Dedifferentiated amniotic fluid mesenchymal stem cell (primary cell): ENCODE measurements around the gene CFAP299.
"Not testable (repeated sequence)": the region's sequence is repeated elsewhere in the genome, so short reads cannot be mapped to it uniquely, and the experiment has no call there.

Source experiments
- DNase-seq: peaks from one replicate; pipeline ENCODE4 v3.0.0-alpha.2; 2016; ENCODE audit errors: extremely low spot score

The CFAP299 gene

DNA sequence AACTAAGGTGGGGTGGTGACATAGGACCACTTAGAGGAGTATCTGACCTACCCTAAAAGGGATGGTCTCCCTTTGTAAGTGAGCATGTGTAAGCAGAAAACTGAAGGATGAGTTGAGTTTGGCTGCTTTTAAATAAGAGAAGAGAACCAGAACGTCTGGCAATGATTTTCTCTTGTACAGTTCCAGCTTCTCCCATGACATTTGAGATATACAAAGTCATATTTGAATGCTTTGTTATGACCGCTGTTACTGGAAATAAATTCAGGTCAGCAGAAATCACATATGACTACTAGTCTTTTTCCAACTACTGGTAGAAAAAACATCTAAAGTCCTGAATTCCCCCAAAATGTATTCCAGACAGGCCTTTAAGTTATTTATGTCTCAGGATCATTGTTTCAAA lies 381.7 kb downstream of the CFAP299 start:
- no peak for DNase-seq

DNA sequence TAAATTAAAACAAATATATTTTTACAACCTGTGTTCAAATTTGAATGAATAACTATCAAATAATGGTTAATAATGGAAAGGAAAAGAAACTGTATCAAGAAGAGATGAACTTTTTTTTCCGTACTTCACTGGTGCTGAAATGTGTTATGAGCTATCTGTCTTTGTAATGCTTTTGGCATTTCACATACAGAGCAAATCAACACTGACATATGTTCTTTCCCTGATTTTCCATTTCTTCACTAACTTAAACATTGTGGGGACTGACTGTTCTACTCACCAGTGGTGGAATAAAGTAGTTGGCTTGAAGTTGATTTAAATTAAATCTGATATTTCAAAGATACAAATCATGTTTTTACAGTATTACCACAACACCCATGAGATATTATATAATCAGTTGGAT lies 390.9 kb downstream of the CFAP299 start:
- no peak for DNase-seq

DNA sequence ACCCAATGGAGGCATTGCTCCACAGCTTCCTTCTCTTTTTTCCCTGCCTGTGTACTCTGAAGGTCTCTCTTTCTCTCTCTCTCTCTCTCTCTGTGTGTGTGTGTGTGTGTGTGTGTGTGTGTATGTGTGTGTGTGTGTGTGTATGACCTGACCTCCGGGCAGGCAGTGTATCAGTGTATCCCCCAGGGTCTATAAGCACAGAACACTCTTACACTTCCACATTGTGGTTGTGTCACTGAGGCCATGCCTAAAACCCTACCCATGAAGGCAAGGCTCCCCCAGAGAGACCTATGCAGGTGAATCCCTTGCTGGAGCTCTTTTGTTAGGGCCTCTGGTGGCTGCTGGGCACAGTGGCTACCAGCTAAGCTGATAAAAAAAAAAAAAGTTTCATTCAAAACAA lies 394.6 kb downstream of the CFAP299 start:
- no peak for DNase-seq

DNA sequence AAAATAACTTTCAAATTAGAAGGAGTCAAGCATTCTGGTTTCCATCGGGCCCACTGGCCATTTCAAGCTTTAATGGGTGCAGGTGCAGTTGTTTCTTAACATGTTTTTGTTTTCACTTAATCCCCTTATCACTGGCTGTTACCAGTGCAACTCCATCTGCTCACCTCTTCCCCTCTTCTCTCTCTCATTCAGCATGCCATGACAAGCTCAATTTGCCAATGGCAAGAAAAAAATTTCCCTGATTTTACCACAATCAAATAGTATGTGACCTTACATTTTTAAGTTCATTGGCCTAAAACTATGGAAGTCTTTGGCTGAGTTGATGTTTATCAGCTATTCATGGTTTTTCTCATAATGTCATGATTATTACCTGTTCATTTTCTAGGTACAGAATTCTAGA lies 395.9 kb downstream of the CFAP299 start:
- DNase-seq, result no peak

DNA sequence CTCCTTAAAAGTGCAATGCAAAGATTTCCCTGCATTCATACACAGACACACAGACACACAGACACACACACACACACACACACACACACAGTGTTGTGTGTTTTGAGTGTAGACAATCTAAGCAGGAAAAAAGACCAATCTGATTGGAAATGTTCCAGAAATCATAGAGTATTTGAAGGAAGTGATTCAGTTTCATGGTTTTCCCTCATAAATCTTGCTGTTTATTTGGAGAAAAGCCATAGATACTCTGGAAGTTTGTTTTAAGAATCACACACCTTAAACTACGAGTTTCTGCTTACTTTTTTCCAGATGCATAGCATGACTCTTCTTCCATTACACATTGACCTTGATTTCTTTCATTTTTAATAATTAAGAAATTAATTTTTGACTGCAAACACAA lies 396.5 kb downstream of the CFAP299 start:
- DNase-seq, result no peak

DNA sequence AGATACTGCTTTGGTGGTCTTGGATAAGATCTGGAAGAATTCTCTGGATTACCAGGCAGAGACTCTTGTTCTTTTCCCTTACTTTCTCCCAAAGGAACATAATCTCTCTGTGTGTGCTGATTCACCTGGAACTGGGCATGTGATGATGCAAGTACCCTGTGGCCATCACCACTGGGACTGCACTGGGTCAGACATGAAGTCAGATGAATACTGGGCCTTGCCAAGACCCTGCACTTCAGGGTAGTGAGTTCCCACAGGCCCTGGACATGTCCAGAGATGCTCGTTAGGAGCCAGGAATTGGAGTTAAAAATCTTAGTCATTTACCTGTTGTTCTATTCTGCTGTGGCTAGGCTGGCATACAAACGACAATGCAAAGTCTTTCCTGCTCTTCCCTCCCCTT lies 404.8 kb downstream of the CFAP299 start:
- DNase-seq, result no peak

DNA sequence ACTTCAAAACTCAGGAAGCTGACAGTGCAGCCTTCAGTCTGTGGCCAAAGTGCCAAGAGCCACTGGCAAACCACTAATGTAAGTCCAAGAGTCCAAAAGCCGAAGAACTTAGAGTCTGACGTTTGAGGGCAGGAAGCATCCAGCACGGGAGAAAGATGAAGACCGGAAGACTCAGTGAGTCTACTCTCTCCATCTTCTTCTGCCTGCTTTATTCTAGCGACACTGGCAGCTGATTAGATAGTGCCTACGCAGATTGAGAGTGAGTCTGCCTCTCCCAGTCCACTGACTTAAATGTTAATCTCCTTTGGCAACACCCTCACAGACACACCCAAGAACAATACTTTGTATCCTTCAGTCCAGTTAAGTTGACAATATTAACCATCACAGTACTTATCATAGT lies 414.0 kb downstream of the CFAP299 start:
- not testable (repeated sequence) for DNase-seq

DNA sequence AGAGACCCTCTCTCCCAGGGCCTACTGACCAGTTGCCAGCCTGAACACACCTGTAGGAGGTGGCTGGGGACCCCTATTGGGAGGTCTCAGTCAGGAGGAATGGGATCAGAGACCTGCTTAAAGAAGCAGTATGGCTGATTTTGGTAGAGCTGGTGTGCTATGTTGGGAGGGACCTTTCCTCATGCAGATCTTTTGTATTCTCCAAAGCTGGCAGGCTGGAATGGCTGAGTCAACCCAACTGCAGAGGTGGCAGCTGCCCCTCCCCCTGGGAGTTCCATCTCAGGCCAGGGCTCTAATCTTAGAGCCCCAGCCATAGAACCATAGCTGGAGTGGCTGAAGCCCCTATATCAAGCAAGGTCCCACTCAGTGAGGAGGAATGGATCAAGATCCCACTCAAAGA lies 415.7 kb downstream of the CFAP299 start:
- DNase-seq, result no peak

DNA sequence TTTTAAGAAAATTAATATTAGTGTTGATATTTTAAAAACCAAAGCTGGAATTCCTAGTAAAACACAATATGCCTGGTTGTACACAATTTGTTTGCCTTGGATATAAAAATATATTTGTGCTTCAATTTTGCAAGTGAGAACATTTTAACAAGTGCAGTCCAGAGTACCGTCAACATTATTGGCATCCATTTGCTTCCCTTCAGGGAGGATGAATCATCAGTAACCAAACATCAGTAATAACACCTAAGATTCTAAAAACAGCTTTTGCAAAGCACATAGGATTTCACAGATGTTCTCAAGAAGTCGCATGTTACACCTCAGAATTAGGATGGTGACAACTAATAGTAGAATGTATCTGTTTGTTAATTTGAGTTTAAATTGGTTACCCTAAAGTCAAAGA lies 432.4 kb downstream of the CFAP299 start:
- no peak for DNase-seq

DNA sequence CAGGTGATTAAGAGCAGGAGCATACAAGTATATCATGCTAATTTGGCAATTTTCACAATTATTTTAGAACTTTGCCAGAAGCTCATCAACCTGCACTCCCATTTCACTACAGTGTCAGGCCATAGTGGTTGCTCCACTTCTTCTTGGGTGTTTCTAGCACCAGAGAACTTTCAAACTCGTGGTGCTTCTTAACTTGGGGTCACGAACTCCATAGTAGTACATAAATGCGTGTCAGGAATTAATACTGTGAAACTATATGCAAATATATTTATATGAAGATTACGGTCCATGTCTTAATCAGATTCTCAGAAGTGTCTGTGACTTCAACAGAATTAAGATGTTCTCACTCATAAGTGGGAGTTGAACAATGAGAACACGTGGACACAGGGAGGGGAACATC lies 440.6 kb downstream of the CFAP299 start:
- DNase-seq, result no peak

DNA sequence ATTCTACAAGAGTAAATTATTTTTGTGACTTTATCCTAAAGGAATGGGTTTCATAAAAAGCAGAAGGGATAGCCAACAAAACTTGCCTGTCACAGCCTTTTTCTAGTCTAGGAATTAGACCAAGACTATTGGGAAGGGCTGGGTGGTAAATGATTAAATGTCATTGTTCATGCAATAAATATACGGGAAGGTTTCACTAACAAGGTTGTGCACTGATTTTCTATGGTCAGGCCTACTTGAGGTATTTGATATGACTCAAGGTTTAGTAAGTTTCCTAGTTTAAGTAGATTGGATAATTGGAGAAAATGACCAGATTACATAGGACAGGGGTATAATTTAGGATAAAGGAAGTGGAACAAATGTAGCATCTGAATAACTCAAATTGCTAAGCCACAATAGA lies 445.9 kb downstream of the CFAP299 start:
- no peak for DNase-seq

DNA sequence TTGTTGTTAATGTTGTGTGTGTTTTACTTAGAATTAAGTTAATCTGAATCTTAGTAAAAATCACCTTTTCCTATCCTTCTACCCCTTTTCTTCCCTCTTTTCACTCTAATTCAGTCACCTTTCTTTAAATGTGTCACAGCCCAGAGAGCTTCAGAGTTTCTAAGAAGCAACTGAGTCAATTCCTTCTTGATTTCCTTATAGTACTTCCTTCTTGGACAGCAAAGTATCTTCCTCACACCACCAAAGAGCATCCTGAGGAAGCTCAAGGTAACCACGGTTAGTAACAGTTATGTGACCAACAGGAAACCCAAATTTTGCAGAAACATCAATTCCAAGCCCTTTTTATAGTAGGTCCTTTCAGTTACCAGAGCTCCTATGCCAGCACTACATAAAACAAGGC lies 451.8 kb downstream of the CFAP299 start:
- DNase-seq, result no peak

DNA sequence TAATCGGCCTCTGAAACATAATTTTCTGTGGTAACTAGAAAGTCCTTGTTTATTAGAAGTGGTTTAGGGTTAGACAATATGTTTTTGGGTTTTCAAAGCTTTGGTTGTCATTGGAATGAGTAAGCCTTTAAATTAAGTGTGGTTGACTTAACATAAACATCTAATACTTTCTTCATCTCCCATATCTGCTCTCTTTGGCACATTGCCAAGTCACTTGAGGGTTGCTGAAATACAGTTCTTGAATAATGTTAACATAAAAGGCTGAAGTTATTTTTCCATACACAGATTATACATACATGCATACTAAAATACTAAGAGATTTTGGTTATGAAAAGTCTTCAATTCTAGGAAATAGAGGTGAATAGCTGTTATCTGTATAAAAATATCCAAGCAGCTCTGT lies 453.3 kb downstream of the CFAP299 start:
- no peak for DNase-seq

DNA sequence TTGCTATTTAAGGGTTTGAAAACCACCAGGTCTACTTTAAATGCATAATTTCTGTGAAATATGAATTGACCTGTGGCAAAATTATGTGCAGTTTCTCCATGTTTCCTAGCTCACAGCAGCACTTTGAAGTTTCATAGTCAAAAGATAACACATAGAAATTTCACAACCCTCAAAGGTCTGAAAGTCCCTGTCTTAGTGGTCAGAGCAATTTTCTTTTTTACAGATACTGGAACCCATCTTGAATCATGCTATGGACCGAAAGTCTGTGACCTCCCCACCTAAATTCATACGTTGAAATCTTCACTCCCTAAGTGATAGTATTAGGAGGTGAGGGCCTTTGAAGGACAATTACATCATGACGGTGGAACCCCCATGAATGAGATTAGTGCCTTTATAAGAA lies 454.6 kb downstream of the CFAP299 start:
- no peak for DNase-seq

DNA sequence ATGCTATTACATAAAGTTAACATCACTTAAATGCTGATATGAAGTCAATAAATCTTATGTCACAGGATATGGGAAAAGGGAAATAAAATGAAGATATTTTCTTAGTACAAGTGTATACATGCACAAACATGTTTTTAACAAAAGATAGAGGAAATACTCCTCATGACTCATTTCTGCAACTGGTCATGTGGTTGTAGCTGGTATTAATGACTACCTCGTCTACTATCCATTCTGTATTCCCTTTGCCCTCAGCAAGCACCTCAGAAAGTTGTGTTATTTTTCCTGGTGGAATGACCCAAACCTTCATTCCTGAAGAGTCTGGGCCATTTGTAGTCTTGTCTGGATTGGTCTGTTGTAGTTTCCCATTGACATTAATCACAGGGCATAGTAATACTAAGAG lies 458.1 kb downstream of the CFAP299 start:
- not testable (repeated sequence) for DNase-seq

DNA sequence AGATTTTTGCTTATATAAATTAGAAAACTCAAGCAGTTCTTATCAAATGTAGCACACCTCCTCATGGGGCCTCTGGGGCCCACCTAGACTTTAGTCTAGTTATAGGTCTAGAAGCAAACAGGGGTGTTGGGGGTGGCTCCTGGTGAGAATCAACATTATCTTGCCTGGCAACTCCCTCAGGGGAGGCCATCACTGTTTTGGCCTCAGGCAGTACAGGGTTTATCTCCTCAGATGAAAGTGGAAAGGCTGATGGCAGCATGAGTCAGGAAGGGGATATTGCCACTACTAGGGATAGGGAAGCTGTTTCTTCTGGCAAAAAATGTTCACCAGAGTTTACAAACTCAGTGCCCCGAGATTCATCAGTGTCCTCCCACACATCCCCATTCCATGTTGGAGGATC lies 462.6 kb downstream of the CFAP299 start:
- no peak for DNase-seq

DNA sequence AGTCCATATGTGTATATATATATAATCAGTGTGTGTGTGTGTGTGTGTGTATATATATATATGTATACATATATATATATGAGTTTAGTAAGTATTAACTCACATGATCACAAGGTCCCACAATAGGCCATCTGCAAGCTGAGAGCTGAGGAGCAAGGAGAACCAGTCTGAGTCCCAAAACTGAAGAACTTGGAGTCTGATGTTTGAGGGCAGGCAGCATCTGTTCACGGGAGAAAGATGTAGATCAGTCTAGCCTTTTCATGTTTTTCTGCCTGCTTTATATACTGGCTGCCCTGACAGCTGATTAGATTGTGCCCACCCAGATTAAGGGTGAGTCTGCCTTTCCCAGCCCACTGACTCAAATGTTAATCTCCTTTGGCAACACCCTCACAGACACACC lies 465.2 kb downstream of the CFAP299 start:
- not testable (repeated sequence) for DNase-seq

DNA sequence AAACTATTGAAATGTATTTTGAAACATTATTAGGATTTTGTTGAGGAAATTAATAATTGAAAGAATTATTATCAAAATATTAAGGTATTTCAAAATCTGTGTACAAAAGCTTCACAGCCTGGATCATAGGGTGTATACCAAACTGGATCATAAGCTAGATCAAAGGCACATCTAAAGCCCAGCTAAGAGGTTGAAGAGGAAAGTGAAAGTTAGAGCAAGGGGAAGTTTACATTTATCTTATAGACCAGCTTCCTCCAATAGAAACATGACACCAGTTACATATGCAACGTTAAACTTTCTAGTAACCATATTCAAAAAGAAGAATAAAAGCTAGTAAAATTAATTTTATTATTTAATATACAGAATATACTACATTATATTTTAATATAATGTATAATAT lies 467.8 kb downstream of the CFAP299 start:
- no peak for DNase-seq

DNA sequence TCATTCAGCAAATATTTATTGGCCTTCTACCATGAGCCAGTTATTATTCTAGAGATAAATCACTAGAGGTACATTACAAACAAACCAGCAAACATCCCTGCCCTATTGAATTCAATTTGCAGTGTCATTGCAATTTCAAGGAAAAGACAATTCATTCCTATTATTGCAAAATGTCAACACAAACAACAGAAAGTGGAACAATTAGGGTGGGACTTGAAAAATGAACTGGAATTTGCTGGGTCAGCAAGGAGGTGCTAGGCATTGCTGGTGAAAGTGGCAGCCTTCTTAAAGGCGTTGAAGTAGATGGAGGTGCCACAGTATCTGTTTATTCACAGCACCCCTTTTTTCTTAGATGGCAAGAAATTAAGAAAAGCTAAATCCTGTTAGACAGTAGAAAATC lies 470.9 kb downstream of the CFAP299 start:
- DNase-seq, result no peak

DNA sequence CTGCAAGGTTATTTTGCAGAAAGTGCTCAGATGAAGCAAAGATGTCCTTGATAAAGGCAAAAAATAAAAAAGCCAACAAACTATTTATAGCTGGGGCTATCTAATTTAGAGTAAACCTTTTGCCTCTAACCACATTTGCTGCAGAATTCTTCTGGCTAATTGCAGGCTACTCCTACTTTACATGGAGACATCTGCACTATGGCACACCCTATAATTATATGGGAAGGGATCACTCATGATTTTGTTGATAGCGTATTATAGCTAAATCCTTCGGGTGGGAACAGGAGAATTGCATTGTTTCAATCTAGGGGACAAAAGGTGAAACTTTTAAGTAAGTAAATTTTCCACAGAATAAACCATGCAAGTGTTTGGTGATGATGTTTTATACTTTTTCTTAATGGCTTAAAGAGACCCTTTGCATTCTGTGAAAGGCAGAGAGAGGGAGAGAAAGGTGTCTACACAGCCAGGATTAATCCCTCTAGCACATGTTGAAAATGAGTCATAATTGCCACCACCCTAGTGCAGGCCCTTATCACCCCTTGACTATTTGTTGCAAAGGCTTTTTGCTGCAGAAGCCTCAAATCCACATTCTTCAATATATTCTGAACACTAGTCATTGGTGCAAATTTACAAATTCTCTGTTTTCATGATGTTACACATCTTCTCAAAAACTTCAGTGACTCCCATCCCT lies 473.7 kb downstream of the CFAP299 start:
- DNase-seq, result no peak

DNA sequence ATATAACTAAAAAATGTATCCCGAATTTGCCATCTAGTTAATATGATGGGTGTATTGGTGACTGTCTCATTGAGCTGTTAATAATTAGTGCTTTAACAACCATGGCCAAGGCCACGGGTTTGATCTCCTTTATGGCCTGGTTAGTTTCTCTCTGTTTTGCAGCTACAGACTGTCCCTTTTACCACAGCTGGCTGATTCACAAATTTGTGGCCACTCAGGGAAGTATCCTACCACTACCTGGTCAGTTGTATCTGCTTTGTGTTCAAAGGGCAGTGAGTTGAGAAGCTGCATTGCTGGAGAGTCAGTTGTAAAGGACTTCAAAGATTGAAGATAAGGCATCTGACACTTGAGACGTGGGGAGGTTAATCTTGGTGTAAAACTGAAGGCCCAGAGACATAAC lies 475.9 kb downstream of the CFAP299 start:
- no peak for DNase-seq

DNA sequence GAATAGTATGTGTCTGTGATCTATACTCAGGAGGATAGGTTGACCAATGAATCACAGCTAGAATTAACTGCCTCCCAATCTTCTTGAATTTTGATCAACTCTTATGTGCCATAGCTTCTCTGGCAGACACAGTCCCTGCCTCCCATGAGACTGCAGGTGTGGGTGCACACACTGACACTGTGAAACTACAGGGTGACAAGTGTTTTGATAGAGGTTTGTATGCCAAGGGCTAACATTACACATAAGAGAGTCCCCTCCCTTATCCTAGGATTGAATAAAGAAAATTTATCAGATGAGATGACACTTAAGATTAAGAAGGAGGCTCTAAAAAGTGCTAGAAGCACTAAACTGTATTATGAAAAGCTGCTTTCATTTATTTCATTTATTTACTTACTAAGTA lies 476.6 kb downstream of the CFAP299 start:
- DNase-seq, result no peak

DNA sequence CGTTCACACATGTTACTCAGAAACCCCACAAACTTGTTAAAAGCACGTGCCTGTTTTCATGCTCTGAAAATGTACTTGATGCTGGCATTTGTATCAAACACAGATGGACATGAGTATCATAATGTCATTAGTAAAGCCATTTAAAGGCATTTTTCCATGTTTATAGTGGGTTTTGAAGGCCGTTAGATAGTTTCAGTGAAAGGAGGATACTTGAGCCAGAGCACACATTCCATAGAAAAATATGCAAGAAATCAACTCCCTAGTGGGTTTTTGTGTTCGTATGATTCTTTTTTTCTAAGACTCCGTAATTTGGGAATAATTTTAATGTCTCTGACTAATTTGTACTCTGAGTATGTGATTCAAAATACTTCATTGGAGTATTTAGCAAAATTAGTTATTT lies 478.7 kb downstream of the CFAP299 start:
- DNase-seq, result no peak
